WTC11 (cell line): ENCODE data around the gene RNF208. TPM values are rescaled to one million over a fixed set of nuclear protein-coding genes. Genes with fewer than 3 reads are reported as not detected.

Experiments
- ATAC-seq: fragments of 200-7000 bp; cut with Tn5 transposase; 2 replicates; pipeline ENCODE4 v1.10.0; 2021; ENCODE audit warnings: mild to moderate bottlenecking, moderate library complexity
- CTCF ChIA-PET: fragments of 300-600 bp; sonication (Branson Sonifier 250); formaldehyde crosslinking; loops from one replicate; lab custom pipeline; 2021; ENCODE audit warnings: antibody characterized with exemption; lab: Charles Lee
- POLR2A ChIA-PET: fragments of 350-600 bp; sonication (Branson Sonifier 250); formaldehyde crosslinking; loops from one replicate; lab custom pipeline; 2021; ENCODE audit warnings: antibody characterized with exemption; lab: Charles Lee
- DNase-seq: peaks from one replicate; pipeline ENCODE4 v3.0.0; 2021; ENCODE audit warnings: low spot score
- H3K27ac Mint-ChIP-seq: 2 replicates; pipeline ENCODE4 v1.8.0; 2021; ENCODE audit warnings: mixed read lengths
- H3K27me3 Mint-ChIP-seq: 2 replicates; pipeline ENCODE4 v1.8.0; 2021; ENCODE audit warnings: low read depth, mild to moderate bottlenecking, moderate library complexity, mixed read lengths
- H3K36me3 Mint-ChIP-seq: 2 replicates; pipeline ENCODE4 v1.8.0; 2021; ENCODE audit warnings: mixed read lengths
- H3K4me1 Mint-ChIP-seq: 2 replicates; pipeline ENCODE4 v1.8.0; 2022; ENCODE audit warnings: mixed read lengths
- H3K4me3 Mint-ChIP-seq: 2 replicates; pipeline ENCODE4 v1.8.0; 2021; ENCODE audit warnings: mild to moderate bottlenecking, moderate library complexity, mixed read lengths
- H3K9me3 Mint-ChIP-seq: 2 replicates; pipeline ENCODE4 v1.8.0; 2021; ENCODE audit warnings: mixed read lengths
- ATF1 ChIP-seq: sonication (generic); formaldehyde crosslinking; IDR thresholded peaks from 2 replicates; pipeline ENCODE4 v1.8.1; 2023; ENCODE audit warnings: mild to moderate bottlenecking, moderate library complexity, missing genetic modification reagents
- CTCF ChIP-seq: fragments of 200-600 bp; IDR thresholded peaks from 2 replicates; pipeline ENCODE4 v1.8.0; 2022; ENCODE audit warnings: antibody characterized with exemption
- E2F5 ChIP-seq: sonication (generic); formaldehyde crosslinking; IDR thresholded peaks from 2 replicates; pipeline ENCODE4 v1.8.1; 2022; ENCODE audit warnings: mild to moderate bottlenecking, moderate library complexity, missing genetic modification reagents
- KAT7 ChIP-seq: sonication (generic); formaldehyde crosslinking; IDR thresholded peaks from 2 replicates; pipeline ENCODE4 v1.8.1; 2023; ENCODE audit warnings: missing genetic modification reagents, mild to moderate bottlenecking, borderline replicate concordance
- NFYB ChIP-seq: sonication (generic); formaldehyde crosslinking; conservative IDR thresholded peaks from 2 replicates; pipeline ENCODE4 v1.8.0; 2022; ENCODE audit warnings: low read depth, missing genetic modification reagents
- SOX15 ChIP-seq: fragments of 250-450 bp; sonication (Bioruptor Pico); IDR thresholded peaks from 2 replicates; pipeline ENCODE4 v1.9.0; 2021; ENCODE audit warnings: mild to moderate bottlenecking
- ZNF317 ChIP-seq: sonication (generic); formaldehyde crosslinking; IDR thresholded peaks from 2 replicates; pipeline ENCODE4 v1.8.1; 2023; ENCODE audit warnings: low read depth, mild to moderate bottlenecking, moderate library complexity, missing genetic modification reagents, borderline replicate concordance
- ZNF423 ChIP-seq: fragments of 250-450 bp; sonication (Bioruptor Pico); IDR thresholded peaks from 2 replicates; pipeline ENCODE4 v2.1.2; 2022; ENCODE audit warnings: mild to moderate bottlenecking, moderate library complexity
- ZNF532 ChIP-seq: fragments of 250-450 bp; sonication (Bioruptor Pico); IDR thresholded peaks from 2 replicates; pipeline ENCODE4 v1.9.0; 2021; ENCODE audit warnings: mild to moderate bottlenecking, borderline replicate concordance
- total RNA-seq: library from RNA; stranded (reverse); gene quantifications from 3 replicates; pipeline ENCODE4 v1.2.3, GENCODE V29; 2021
- TF ChIP-seq, protein P1 (sequence below): sonication (generic); formaldehyde crosslinking; IDR thresholded peaks from 2 replicates; pipeline ENCODE4 v1.8.1; 2023; ENCODE audit warnings: mild to moderate bottlenecking, missing genetic modification reagents, moderate library complexity

Gene RNF208
- total RNA-seq, 1 experiment from 2014 or later: 14.8 TPM

DNA sequence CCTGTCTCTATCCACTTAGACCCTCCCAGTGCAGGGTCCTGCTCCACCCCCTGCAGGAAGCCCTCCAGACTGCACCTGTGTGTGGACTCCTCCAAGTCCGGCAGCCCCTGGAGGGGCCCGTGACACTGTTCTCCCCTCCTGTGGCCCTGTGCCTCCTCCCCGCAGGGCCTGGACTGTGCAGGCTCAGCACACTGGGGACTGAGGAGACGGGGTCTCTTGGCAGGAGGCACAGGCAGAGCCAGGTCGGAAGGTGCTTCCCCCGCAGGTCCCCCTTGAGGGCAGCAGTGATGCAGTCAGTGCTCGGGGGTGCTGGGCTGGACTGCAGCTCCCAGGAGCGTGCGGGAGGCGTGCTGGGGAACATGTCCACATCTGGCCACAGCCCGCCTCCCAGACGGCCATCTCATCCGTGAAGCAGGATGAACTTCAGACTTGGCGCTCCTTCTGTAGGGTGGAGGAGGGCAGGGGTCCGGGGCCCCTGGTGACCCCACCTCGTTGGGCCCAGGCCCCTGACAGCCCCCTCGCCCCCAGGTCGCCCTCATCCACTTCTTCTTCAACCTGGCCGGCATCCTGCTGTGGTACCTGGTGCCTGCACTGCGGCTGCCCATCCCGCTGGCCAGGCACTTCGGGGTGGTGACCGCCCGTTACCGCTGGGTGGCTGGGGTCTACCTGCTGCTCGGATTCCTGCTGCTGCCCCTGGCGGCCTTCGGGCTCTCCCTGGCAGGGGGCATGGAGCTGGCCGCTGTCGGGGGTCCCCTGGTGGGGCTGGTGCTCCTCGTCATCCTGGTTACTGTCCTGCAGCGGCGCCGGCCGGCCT, 13.6 kb upstream of the RNF208 start:
- POLR2A ChIA-PET: interaction anchor here (0.5 to 0.7 kb wide), 3 partner anchors 21 to 121 kb away, joined by 3 to 4 read pairs (median 3); partner anchors contain the start of gene DPP7
- no peak for TF ChIP-seq NFYB
- TF ChIP-seq KAT7 (CRISPR knock-in tag): peak; percentile 84; the same call in 1 of the 2 replicates
- TF ChIP-seq ZNF423: 0 out of 2 replicates have a peak, but pooled peaks have one; percentile 8
- H3K4me3 Mint-ChIP-seq: no peak overlapping the region
- DNase-seq (peak; percentile 55), ATAC-seq (peak; percentile 27)
- no peaks in the 10 kb centered on the region for H3K27me3 Mint-ChIP-seq
- no peaks in the 10 kb centered on the region for H3K36me3 Mint-ChIP-seq
- no peaks in the 10 kb centered on the region for H3K9me3 Mint-ChIP-seq
- CTCF ChIA-PET: interaction anchor here (0.6 to 4.6 kb wide), 56 partner anchors 9 to 631 kb away, joined by 3 to 143 read pairs (median 8); partner anchors contain the start of genes CYSRT1, EXD3, GRIN1 and LRRC26
- no peak overlapping the region; the same call in 1 of the 2 replicates for H3K27ac Mint-ChIP-seq
- peaks cover 18% of the 10 kb centered on the region for H3K4me1 Mint-ChIP-seq

GRCh38 chr9:137234758-137235423, 12.9 kb upstream of the RNF208 start:
- Mint-ChIP-seq H3K27me3 (no peaks in the 10 kb centered on the region), H3K36me3 (no peaks in the 10 kb centered on the region), H3K4me3 (no peak overlapping the region), H3K4me1 (peaks cover 18% of the 10 kb centered on the region)
- no peak for TF ChIP-seq E2F5 (CRISPR knock-in tag)
- TF ChIP-seq ATF1: no peak
- TF ChIP-seq CTCF: no peak
- TF ChIP-seq SOX15 (CRISPR knock-in tag): no peak
- TF ChIP-seq, protein P1, sequence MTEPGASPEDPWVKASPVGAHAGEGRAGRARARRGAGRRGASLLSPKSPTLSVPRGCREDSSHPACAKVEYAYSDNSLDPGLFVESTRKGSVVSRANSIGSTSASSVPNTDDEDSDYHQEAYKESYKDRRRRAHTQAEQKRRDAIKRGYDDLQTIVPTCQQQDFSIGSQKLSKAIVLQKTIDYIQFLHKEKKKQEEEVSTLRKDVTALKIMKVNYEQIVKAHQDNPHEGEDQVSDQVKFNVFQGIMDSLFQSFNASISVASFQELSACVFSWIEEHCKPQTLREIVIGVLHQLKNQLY: no peak
- no peak for TF ChIP-seq ZNF532 (CRISPR knock-in tag)
- TF ChIP-seq ZNF317: no peak
- TF ChIP-seq, all 79 proteins: peak for 0
- Mint-ChIP-seq H3K27ac (no peak overlapping the region; the same call in 1 of the 2 replicates), H3K9me3 (no peaks in the 10 kb centered on the region)
- ATAC-seq: no peak
- DNase-seq: no peak
- ChIA-PET CTCF (interaction anchor here (0.6 to 4.6 kb wide), 12 partner anchors 9 to 206 kb away, joined by 3 to 143 read pairs (median 9); partner anchors contain the start of genes CYSRT1, NELFB, RNF208 and RNF224), POLR2A (interaction anchor here (0.7 kb wide), 1 partner anchor 33 kb away, joined by 3 read pairs; no protein-coding TSS in a partner anchor)
